ENCODE results near the gene WFIKKN1.

The WFIKKN1 gene

DNA sequence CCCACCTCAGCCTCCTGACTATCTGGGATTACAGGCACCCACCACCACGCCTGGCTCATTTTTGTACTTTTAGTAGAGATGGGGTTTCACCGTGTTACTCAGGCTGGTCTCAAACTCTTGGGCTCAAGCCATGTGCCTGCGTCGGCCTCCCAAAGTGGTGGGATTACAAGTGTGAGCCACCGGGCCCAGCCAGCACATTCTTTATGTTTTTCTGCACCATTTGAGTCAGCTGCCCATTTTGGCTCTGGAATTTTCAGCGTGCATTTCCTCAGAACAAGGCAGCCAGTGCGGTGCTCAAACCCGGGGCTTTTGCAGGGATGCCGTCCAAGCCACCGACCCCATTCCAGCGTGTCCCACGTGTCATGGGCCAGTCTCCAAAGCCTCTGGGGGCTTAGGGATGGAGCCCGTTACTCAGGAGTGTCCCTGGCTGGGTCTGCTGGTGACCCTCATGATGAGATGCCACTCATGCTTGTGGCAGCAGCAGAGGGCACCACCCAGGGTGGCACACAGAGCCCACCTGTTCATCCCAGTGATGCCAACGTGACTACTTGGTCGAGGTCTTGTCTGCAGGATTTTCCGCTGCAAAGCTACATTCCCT, 44.6 kb upstream of the WFIKKN1 start:
- H3K4me3 ChIP-seq (replicated peaks in 1 of 2; ENCODE audit: low read depth in 2 of 2, low read length in 2 of 2): no peak overlapping the region
- DNase-seq (ENCODE audit: low read depth in 2 of 2): peak in 1 of 2 donors; percentile 36
- TF ChIP-seq, protein P1, sequence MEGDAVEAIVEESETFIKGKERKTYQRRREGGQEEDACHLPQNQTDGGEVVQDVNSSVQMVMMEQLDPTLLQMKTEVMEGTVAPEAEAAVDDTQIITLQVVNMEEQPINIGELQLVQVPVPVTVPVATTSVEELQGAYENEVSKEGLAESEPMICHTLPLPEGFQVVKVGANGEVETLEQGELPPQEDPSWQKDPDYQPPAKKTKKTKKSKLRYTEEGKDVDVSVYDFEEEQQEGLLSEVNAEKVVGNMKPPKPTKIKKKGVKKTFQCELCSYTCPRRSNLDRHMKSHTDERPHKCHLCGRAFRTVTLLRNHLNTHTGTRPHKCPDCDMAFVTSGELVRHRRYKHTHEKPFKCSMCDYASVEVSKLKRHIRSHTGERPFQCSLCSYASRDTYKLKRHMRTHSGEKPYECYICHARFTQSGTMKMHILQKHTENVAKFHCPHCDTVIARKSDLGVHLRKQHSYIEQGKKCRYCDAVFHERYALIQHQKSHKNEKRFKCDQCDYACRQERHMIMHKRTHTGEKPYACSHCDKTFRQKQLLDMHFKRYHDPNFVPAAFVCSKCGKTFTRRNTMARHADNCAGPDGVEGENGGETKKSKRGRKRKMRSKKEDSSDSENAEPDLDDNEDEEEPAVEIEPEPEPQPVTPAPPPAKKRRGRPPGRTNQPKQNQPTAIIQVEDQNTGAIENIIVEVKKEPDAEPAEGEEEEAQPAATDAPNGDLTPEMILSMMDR (IDR thresholded peaks at IDR 0.05; ENCODE audit: low read depth, low read length): no peak

GRCh38 chr16:586645-587590, 43.9 kb upstream of the WFIKKN1 start:
- no peak for DNase-seq (ENCODE audit: low read depth in 2 of 2)
- TF ChIP-seq, protein P1 (IDR thresholded peaks at IDR 0.05; ENCODE audit: low read depth, low read length): no peak

GRCh38 chr16:588639-588888, 42.2 kb upstream of the WFIKKN1 start:
- TF ChIP-seq, protein P1 (IDR thresholded peaks at IDR 0.05; ENCODE audit: low read depth, low read length): no peak
- peak; percentile 72 to 75 for DNase-seq (ENCODE audit: low read depth in 2 of 2)
- peak overlapping the region; percentile 71 to 93 for H3K4me3 ChIP-seq (replicated peaks in 1 of 2; ENCODE audit: low read depth in 2 of 2, low read length in 2 of 2)

More at GRCh38 chr16:586645-587590, 43.9 kb upstream of the WFIKKN1 start:
- no peak overlapping the region for H3K4me3 ChIP-seq (replicated peaks in 1 of 2; ENCODE audit: low read depth in 2 of 2, low read length in 2 of 2)

DNA sequence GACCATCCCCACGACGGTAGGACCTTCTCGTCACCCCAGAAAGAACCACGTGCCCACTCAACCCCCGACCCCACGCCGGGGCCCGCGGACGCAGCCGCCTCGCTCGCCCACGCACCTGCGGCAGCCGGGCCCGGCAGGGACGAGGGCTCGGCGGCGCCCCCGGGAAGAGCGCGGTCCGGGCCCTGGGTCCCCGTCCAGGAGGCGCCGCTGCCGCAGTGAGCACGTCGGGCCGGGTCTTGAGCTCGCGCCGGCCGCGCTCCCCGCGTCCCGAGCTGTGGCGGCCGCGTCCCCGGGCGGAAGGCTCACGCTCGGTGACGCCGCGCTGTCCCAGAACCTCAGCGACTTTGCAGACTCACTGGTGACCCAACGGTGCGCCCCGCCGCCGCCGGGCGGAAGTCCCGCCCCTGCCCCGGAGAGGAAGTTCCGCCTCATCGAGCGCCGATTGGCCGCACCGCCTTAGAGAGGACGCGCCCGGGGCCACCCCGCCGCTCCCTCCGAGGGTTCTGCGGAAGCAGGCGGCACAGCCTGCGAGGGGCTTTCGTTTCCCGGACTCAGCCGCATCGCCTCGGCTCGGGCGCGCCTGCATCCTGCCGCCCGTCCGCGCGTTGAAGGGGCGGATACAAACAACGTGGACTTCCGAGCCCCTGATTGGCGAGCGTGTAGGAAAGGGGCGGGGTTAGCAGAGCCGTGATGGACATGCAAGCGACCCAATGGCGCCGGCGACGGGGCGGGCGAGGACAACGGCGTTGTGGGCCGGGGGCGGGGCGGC, 41.7 kb upstream of the WFIKKN1 start:
- peak; percentile 98 for DNase-seq (ENCODE audit: low read depth in 2 of 2)
- TF ChIP-seq, protein P1 (IDR thresholded peaks at IDR 0.05; ENCODE audit: low read depth, low read length): no peak
- H3K4me3 ChIP-seq (replicated peaks in 1 of 2; ENCODE audit: low read depth in 2 of 2, low read length in 2 of 2): peak overlapping the region; percentile 71 to 93

DNA sequence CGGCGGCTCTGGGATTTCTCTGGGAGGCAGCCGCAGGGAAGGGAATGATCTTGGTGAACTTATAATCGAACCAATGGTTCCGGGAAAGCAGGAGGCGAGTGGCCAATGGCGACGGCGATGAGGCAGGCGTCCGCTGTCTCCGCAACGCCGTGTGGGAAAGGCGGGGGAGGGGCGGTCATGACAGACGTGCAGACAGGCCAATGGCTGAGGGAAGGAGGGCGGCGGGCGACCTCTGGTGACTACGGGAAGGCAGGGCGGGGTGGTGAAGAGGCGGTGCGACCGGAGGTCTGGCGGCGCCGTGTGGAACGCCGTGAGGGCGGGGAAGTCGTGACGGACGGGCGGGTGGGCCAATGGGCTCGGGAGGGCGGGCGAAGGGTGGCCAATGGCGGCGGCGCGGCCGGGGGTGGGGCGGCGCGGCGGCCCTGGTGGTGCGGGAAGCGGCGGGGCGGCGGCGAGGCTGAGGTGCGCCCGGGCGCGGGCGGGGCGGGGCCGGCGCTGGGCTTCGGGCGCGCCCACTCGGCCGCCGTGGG, 41.1 kb upstream of the WFIKKN1 start, which contains the start of gene RAB40C:
TSS of gene RAB40C (plus strand) at position 409 of the 530 bp plus-strand sequence. CDS start 226 bp downstream, outside the sequence.
- H3K4me3 ChIP-seq (replicated peaks in 1 of 2; ENCODE audit: low read depth in 2 of 2, low read length in 2 of 2): peak within 1 kb of the TSS; percentile 83 to 93
- TF ChIP-seq, protein P1 (IDR thresholded peaks at IDR 0.05; ENCODE audit: low read depth, low read length): peak; percentile 8
- peak; percentile 99 for DNase-seq (ENCODE audit: low read depth in 2 of 2)

DNA sequence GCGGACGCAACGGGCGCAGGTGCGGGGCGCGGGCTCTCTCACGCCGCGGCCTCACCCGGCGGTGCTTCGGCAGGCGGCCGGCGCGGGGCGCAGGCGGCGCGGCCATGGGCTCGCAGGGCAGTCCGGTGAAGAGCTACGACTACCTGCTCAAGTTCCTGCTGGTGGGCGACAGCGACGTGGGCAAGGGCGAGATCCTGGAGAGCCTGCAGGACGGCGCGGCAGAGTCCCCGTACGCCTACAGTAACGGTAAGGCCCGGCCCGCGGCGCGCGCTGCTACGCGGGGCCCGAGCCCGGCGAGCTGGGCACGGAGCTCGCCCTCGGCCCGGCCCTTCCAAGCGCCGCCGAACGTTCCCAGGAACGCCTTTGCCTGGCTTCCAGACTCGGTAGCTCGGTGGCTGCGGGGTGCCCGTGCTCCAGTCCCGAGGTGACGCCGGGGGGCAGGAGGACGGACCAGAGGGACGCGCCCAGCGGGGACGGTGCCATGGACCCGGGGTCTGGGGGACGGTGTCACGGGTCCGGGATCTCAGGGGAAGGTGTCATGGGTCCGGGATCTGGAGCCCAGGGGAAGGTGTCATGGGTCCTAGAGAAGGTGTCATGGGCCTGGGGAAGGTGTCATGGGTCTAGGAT, 40.5 kb upstream of the WFIKKN1 start:
- TF ChIP-seq, protein P1 (IDR thresholded peaks at IDR 0.05; ENCODE audit: low read depth, low read length): no peak
- DNase-seq (ENCODE audit: low read depth in 2 of 2): peak; percentile 47 to 58
- H3K4me3 ChIP-seq (replicated peaks in 1 of 2; ENCODE audit: low read depth in 2 of 2, low read length in 2 of 2): peak overlapping the region; percentile 83 to 88

Measured in cardiac fibroblast (primary cell).